ENCODE data around the gene INHBB.
"Not testable (repeated sequence)": the region's sequence is repeated elsewhere in the genome, so short reads cannot be mapped to it uniquely, and the experiment has no call there.

The INHBB gene

GRCh38 chr2:120381192-120381591 is 35.3 kb downstream of the INHBB start:
- no peaks in the 10 kb centered on the region for H3K9me3 Mint-ChIP-seq
- no peak overlapping the region for H3K27ac Mint-ChIP-seq
- H3K4me3 Mint-ChIP-seq = no peak overlapping the region
- peaks cover 14 to 20% of the 10 kb centered on the region in 2 donors for H3K27me3 Mint-ChIP-seq
- ATAC-seq (replicated peaks) (no peak), DNase-seq (no peak)
- H3K36me3 Mint-ChIP-seq = no peaks in the 10 kb centered on the region
- H3K4me1 Mint-ChIP-seq = no peaks in the 10 kb centered on the region

- no peak overlapping the region for H3K27ac Mint-ChIP-seq
- DNase-seq = no peak
- ATAC-seq (replicated peaks) = no peak
- no peak overlapping the region for H3K4me3 Mint-ChIP-seq
- H3K27me3 Mint-ChIP-seq = peaks cover 14 to 20% of the 10 kb centered on the region in 2 donors
- H3K9me3 Mint-ChIP-seq = no peaks in the 10 kb centered on the region
- no peaks in the 10 kb centered on the region for H3K4me1 Mint-ChIP-seq
- no peaks in the 10 kb centered on the region for H3K36me3 Mint-ChIP-seq
Observed at GRCh38 chr2:120381661-120382060, 35.7 kb downstream of the INHBB start.

- no peak for DNase-seq
- Mint-ChIP-seq H3K4me3 (no peak overlapping the region), H3K36me3 (no peaks in the 10 kb centered on the region), H3K4me1 (no peaks in the 10 kb centered on the region), H3K27me3 (peaks cover 10 to 17% of the 10 kb centered on the region in 2 donors), H3K27ac (no peak overlapping the region), H3K9me3 (no peaks in the 10 kb centered on the region)
- ATAC-seq (replicated peaks) = no peak
Observed at GRCh38 chr2:120382541-120383144, 36.7 kb downstream of the INHBB start.

GRCh38 chr2:120383191-120383590 is 37.3 kb downstream of the INHBB start:
- Mint-ChIP-seq H3K9me3 (no peaks in the 10 kb centered on the region), H3K36me3 (no peaks in the 10 kb centered on the region), H3K27ac (no peak overlapping the region), H3K4me3 (no peak overlapping the region), H3K27me3 (peaks cover 5 to 12% of the 10 kb centered on the region in 2 donors), H3K4me1 (no peaks in the 10 kb centered on the region)
- no peak for DNase-seq
- ATAC-seq (replicated peaks) = no peak

- Mint-ChIP-seq H3K4me3 (no peak overlapping the region), H3K27ac (no peak overlapping the region), H3K27me3 (peaks cover 0 to 7% of the 10 kb centered on the region in 2 donors), H3K9me3 (no peaks in the 10 kb centered on the region), H3K36me3 (no peaks in the 10 kb centered on the region), H3K4me1 (no peaks in the 10 kb centered on the region)
- ATAC-seq (replicated peaks) (no peak), DNase-seq (no peak)
Observed at GRCh38 chr2:120383631-120384340, 37.9 kb downstream of the INHBB start.

GRCh38 chr2:120384486-120385354 is 38.8 kb downstream of the INHBB start:
- Mint-ChIP-seq H3K4me3 (no peak overlapping the region), H3K27me3 (no peaks in the 10 kb centered on the region), H3K27ac (no peak overlapping the region), H3K36me3 (no peaks in the 10 kb centered on the region), H3K4me1 (no peaks in the 10 kb centered on the region), H3K9me3 (no peaks in the 10 kb centered on the region)
- ATAC-seq (replicated peaks) (no peak), DNase-seq (no peak)

- Mint-ChIP-seq H3K27ac (no peak overlapping the region), H3K27me3 (no peaks in the 10 kb centered on the region), H3K36me3 (no peaks in the 10 kb centered on the region), H3K4me1 (no peaks in the 10 kb centered on the region), H3K4me3 (no peak overlapping the region), H3K9me3 (no peaks in the 10 kb centered on the region)
- ATAC-seq (replicated peaks) = no peak
- DNase-seq = no peak
Observed at GRCh38 chr2:120385355-120386127, 39.6 kb downstream of the INHBB start.

- no peak overlapping the region for H3K27ac Mint-ChIP-seq
- no peaks in the 10 kb centered on the region for H3K4me1 Mint-ChIP-seq
- H3K4me3 Mint-ChIP-seq = no peak overlapping the region
- no peaks in the 10 kb centered on the region for H3K27me3 Mint-ChIP-seq
- H3K36me3 Mint-ChIP-seq = no peaks in the 10 kb centered on the region
- no peaks in the 10 kb centered on the region for H3K9me3 Mint-ChIP-seq
- DNase-seq (no peak), ATAC-seq (replicated peaks) (no peak)
Observed at GRCh38 chr2:120388222-120389035, 42.5 kb downstream of the INHBB start.

GRCh38 chr2:120389036-120389391 is 43.1 kb downstream of the INHBB start:
- no peaks in the 10 kb centered on the region for H3K27me3 Mint-ChIP-seq
- no peaks in the 10 kb centered on the region for H3K36me3 Mint-ChIP-seq
- no peaks in the 10 kb centered on the region for H3K4me1 Mint-ChIP-seq
- DNase-seq (no peak), ATAC-seq (replicated peaks) (no peak)
- H3K27ac Mint-ChIP-seq = no peak overlapping the region
- H3K4me3 Mint-ChIP-seq = no peak overlapping the region
- H3K9me3 Mint-ChIP-seq = no peaks in the 10 kb centered on the region

GRCh38 chr2:120390381-120391055 is 44.6 kb downstream of the INHBB start:
- Mint-ChIP-seq H3K27me3 (peaks cover 0 to 7% of the 10 kb centered on the region in 2 donors), H3K9me3 (no peaks in the 10 kb centered on the region), H3K4me1 (no peaks in the 10 kb centered on the region), H3K36me3 (no peaks in the 10 kb centered on the region), H3K4me3 (no peak overlapping the region), H3K27ac (no peak overlapping the region)
- ATAC-seq (replicated peaks) = no peak
- DNase-seq = no peak

- ATAC-seq (replicated peaks); H3K36me3 Mint-ChIP-seq; H3K27me3 Mint-ChIP-seq; H3K9me3 Mint-ChIP-seq; H3K4me1 Mint-ChIP-seq; H3K4me3 Mint-ChIP-seq; H3K27ac Mint-ChIP-seq; DNase-seq: not testable (repeated sequence)
Observed at GRCh38 chr2:120391382-120391781, 45.4 kb downstream of the INHBB start.

GRCh38 chr2:120391911-120392665 is 46.2 kb downstream of the INHBB start:
- Mint-ChIP-seq H3K27me3 (peaks cover 4 to 9% of the 10 kb centered on the region in 2 donors), H3K27ac (no peak overlapping the region), H3K4me3 (no peak overlapping the region), H3K36me3 (no peaks in the 10 kb centered on the region), H3K4me1 (no peaks in the 10 kb centered on the region), H3K9me3 (no peaks in the 10 kb centered on the region)
- DNase-seq (no peak), ATAC-seq (replicated peaks) (no peak)

- Mint-ChIP-seq H3K9me3 (no peaks in the 10 kb centered on the region), H3K4me3 (no peak overlapping the region), H3K27ac (no peak overlapping the region), H3K36me3 (no peaks in the 10 kb centered on the region), H3K4me1 (no peaks in the 10 kb centered on the region), H3K27me3 (peaks cover 7 to 9% of the 10 kb centered on the region in 2 donors)
- no peak for DNase-seq
- ATAC-seq (replicated peaks) = no peak
Observed at GRCh38 chr2:120392923-120393322, 47.0 kb downstream of the INHBB start.

Measured in stimulated activated naive B cell treated with anti-CD40 and anti-IgM and Interleukin-4, amounts not matched to agents 10 μg/mL and 1 μg/mL and 100 μg/mL, for 72 hours (primary cell).